ENCODE results near the gene PANK4.
A peak's percentile ranks its signal among the peaks of the same experiment; 100 is the strongest.
"Not testable (repeated sequence)": the region's sequence is repeated elsewhere in the genome, so short reads cannot be mapped to it uniquely, and the experiment has no call there.

The PANK4 gene

GRCh38 chr1:2525920-2526823 is at the start of gene PANK4:
PANK4 (minus strand) TSS chr1:2526596; CDS start chr1:2526587, 9 bp downstream.
- Histone ChIP-seq H3K36me3 (peaks cover 4 to 11% (median 5%) of the 10 kb centered on the region in 3 donors), H3K27ac (peak within 1 kb of the TSS; percentile 79 to 84), H3K9me3 (no peaks in the 10 kb centered on the region), H3K27me3 (peaks cover 0 to 4% of the 10 kb centered on the region in 2 donors), H3K4me1 (peaks cover 15 to 68% (median 63%) of the 10 kb centered on the region in 4 donors), H3K4me3 (peak within 1 kb of the TSS; percentile 70 to 80)
- intact Hi-C loops (cut with DNase I; ENCODE audit: low total_unique reads) = loop anchor here (5.0 kb wide), 1 partner anchor 134 kb away; the partner anchor contains the start of genes MORN1 and RER1
- peak in 1 of 2 experiments; percentile 13 for TF ChIP-seq CTCF (IDR thresholded peaks at IDR 0.05)
- peak; percentile 94 for DNase-seq

GRCh38 chr1:2574350-2574749 is 48.0 kb upstream of the PANK4 start:
- H3K4me1 ChIP-seq = peaks cover 0 to 8% (median 0%) of the 10 kb centered on the region in 4 donors
- H3K27me3 ChIP-seq = peaks cover 0 to 21% of the 10 kb centered on the region in 2 donors
- intact Hi-C loops (cut with DNase I; ENCODE audit: low total_unique reads) = no loop called here
- H3K36me3 ChIP-seq = no peaks in the 10 kb centered on the region
- no peak overlapping the region for H3K27ac ChIP-seq
- no peak for DNase-seq
- H3K4me3 ChIP-seq = no peak overlapping the region
- no peak for TF ChIP-seq CTCF (IDR thresholded peaks at IDR 0.05)
- peaks cover 0 to 4% (median 0%) of the 10 kb centered on the region in 3 donors for H3K9me3 ChIP-seq

GRCh38 chr1:2573250-2573920 is 47.0 kb upstream of the PANK4 start:
- Histone ChIP-seq H3K4me3 (no peak overlapping the region), H3K9me3 (peaks cover 0 to 4% (median 0%) of the 10 kb centered on the region in 3 donors), H3K27ac (no peak overlapping the region), H3K4me1 (peaks cover 0 to 7% (median 0%) of the 10 kb centered on the region in 4 donors), H3K27me3 (peaks cover 0 to 16% of the 10 kb centered on the region in 2 donors), H3K36me3 (no peaks in the 10 kb centered on the region)
- no peak for DNase-seq
- intact Hi-C loops (cut with DNase I; ENCODE audit: low total_unique reads) = no loop called here
- no peak for TF ChIP-seq CTCF (IDR thresholded peaks at IDR 0.05)

GRCh38 chr1:2571348-2571747 is 45.0 kb upstream of the PANK4 start:
- no peaks in the 10 kb centered on the region for H3K36me3 ChIP-seq
- no peak overlapping the region for H3K27ac ChIP-seq
- intact Hi-C loops (cut with DNase I; ENCODE audit: low total_unique reads) = no loop called here
- TF ChIP-seq CTCF (IDR thresholded peaks at IDR 0.05) = no peak
- H3K9me3 ChIP-seq = peaks cover 0 to 4% (median 0%) of the 10 kb centered on the region in 3 donors
- H3K4me1 ChIP-seq = no peaks in the 10 kb centered on the region
- H3K27me3 ChIP-seq = peaks cover 0 to 21% of the 10 kb centered on the region in 2 donors
- DNase-seq = no peak
- H3K4me3 ChIP-seq = no peak overlapping the region

GRCh38 chr1:2570332-2570731 is 43.9 kb upstream of the PANK4 start:
- no peak for DNase-seq
- peaks cover 0 to 19% of the 10 kb centered on the region in 2 donors for H3K27me3 ChIP-seq
- no peaks in the 10 kb centered on the region for H3K36me3 ChIP-seq
- H3K4me1 ChIP-seq = no peaks in the 10 kb centered on the region
- H3K27ac ChIP-seq = no peak overlapping the region
- TF ChIP-seq CTCF (IDR thresholded peaks at IDR 0.05) = no peak
- H3K9me3 ChIP-seq = peaks cover 0 to 4% (median 0%) of the 10 kb centered on the region in 3 donors
- intact Hi-C loops (cut with DNase I; ENCODE audit: low total_unique reads) = no loop called here
- no peak overlapping the region for H3K4me3 ChIP-seq

GRCh38 chr1:2569703-2570102 is 43.3 kb upstream of the PANK4 start:
- peaks cover 0 to 23% of the 10 kb centered on the region in 2 donors for H3K27me3 ChIP-seq
- DNase-seq; intact Hi-C loops (cut with DNase I; ENCODE audit: low total_unique reads); H3K4me3 ChIP-seq; H3K27ac ChIP-seq; H3K4me1 ChIP-seq; H3K36me3 ChIP-seq; H3K9me3 ChIP-seq: not testable (repeated sequence)
